Epithelial cell of proximal tubule (primary cell): ENCODE results near the gene KREMEN1. TPM values are rescaled to one million over a fixed set of nuclear protein-coding genes. Genes with fewer than 3 reads are reported as not detected.

Experiments
- DNase-seq: peaks from one replicate; pipeline ENCODE4 v3.0.0-alpha.2; 2011; ENCODE audit warnings: low read depth
- H3K4me3 ChIP-seq: 2 replicates; pipeline ENCODE4 v1.5.1; 2011; ENCODE audit warnings: low read depth, mild to moderate bottlenecking, low read length
- CTCF ChIP-seq: conservative IDR thresholded peaks from 2 replicates; pipeline ENCODE4 v1.5.1; 2012; ENCODE audit warnings: low read depth, mild to moderate bottlenecking, low read length
- total RNA-seq: library from RNA; depleted of rRNA; stranded (reverse); fragments of >200 nt; gene quantifications from 2 replicates; pipeline ENCODE4 v1.2.3, GENCODE V29; 2015

The KREMEN1 gene
- total RNA-seq, 1 donor from 2014 or later, result 10.8 TPM

GRCh38 chr22:29146091-29146560, 73.3 kb downstream of the KREMEN1 start:
- TF ChIP-seq CTCF, result no peak
- DNase-seq, result no peak
- no peak overlapping the region for H3K4me3 ChIP-seq

- no peak for TF ChIP-seq CTCF
- no peak for DNase-seq
- H3K4me3 ChIP-seq, result no peak overlapping the region
Observed at GRCh38 chr22:29146771-29147170, 73.9 kb downstream of the KREMEN1 start.

- no peak overlapping the region for H3K4me3 ChIP-seq
- no peak for DNase-seq
- no peak for TF ChIP-seq CTCF
Observed at GRCh38 chr22:29147331-29147899, 74.6 kb downstream of the KREMEN1 start.

- DNase-seq, result no peak
- TF ChIP-seq CTCF, result no peak
- no peak overlapping the region for H3K4me3 ChIP-seq
Observed at GRCh38 chr22:29148036-29148435, 75.2 kb downstream of the KREMEN1 start.

- no peak for DNase-seq
- no peak overlapping the region for H3K4me3 ChIP-seq
- no peak for TF ChIP-seq CTCF
Observed at GRCh38 chr22:29148826-29149225, 76.0 kb downstream of the KREMEN1 start.

- no peak for TF ChIP-seq CTCF
- no peak for DNase-seq
Observed at GRCh38 chr22:29149841-29150555, 77.2 kb downstream of the KREMEN1 start.

GRCh38 chr22:29150701-29151100, 77.9 kb downstream of the KREMEN1 start:
- TF ChIP-seq CTCF, result no peak
- H3K4me3 ChIP-seq, result no peak overlapping the region
- no peak for DNase-seq

More at GRCh38 chr22:29149841-29150555, 77.2 kb downstream of the KREMEN1 start:
- no peak overlapping the region for H3K4me3 ChIP-seq
